NCI-H748 treated with DMSO at 0.1 percent for 48 hours (cell line): ENCODE data around the gene VSTM2L.

Experiments used
- DNase-seq: peaks from one replicate; lab custom pipeline; 2025; lab: John Stamatoyannopoulos, UW

The VSTM2L gene

GRCh38 chr20:37918035-37918434 lies 15.1 kb downstream of the VSTM2L start:
- no peak for DNase-seq

GRCh38 chr20:37919389-37920040 lies 16.6 kb downstream of the VSTM2L start:
- no peak for DNase-seq

GRCh38 chr20:37920270-37920669 lies 17.3 kb downstream of the VSTM2L start:
- no peak for DNase-seq

GRCh38 chr20:37920679-37921322 lies 17.9 kb downstream of the VSTM2L start:
- DNase-seq, result no peak

GRCh38 chr20:37921341-37921929 lies 18.5 kb downstream of the VSTM2L start:
- DNase-seq, result no peak

GRCh38 chr20:37922016-37922415 lies 19.1 kb downstream of the VSTM2L start:
- DNase-seq, result no peak

- no peak for DNase-seq
These were observed 22.6 kb downstream of the VSTM2L start for GRCh38 chr20:37925265-37926165.

GRCh38 chr20:37926612-37927011 lies 23.7 kb downstream of the VSTM2L start:
- no peak for DNase-seq

- DNase-seq, result no peak
These were observed 24.6 kb downstream of the VSTM2L start for GRCh38 chr20:37927410-37928095.

GRCh38 chr20:37928996-37929682 lies 26.2 kb downstream of the VSTM2L start:
- no peak for DNase-seq

GRCh38 chr20:37929683-37930014 lies 26.7 kb downstream of the VSTM2L start:
- no peak for DNase-seq

GRCh38 chr20:37931153-37931922 lies 28.4 kb downstream of the VSTM2L start:
- no peak for DNase-seq

GRCh38 chr20:37932074-37932473 lies 29.1 kb downstream of the VSTM2L start:
- DNase-seq, result no peak

GRCh38 chr20:37932919-37933318 lies 30.0 kb downstream of the VSTM2L start:
- no peak for DNase-seq

- DNase-seq, result no peak
These were observed 31.1 kb downstream of the VSTM2L start for GRCh38 chr20:37933786-37934633.

- no peak for DNase-seq
These were observed 31.9 kb downstream of the VSTM2L start for GRCh38 chr20:37934634-37935375.

GRCh38 chr20:37935435-37935834 lies 32.5 kb downstream of the VSTM2L start:
- DNase-seq, result no peak

- no peak for DNase-seq
These were observed 33.1 kb downstream of the VSTM2L start for GRCh38 chr20:37936041-37936440.

- DNase-seq, result no peak
These were observed 33.5 kb downstream of the VSTM2L start for GRCh38 chr20:37936451-37936850.
